Endodermal cell (in vitro differentiated cells): Measurements from ENCODE around the gene MOXD1. TPM values are rescaled to one million over a fixed set of nuclear protein-coding genes. Genes with fewer than 3 reads are reported as not detected.
"Not testable (repeated sequence)": the region's sequence is repeated elsewhere in the genome, so short reads cannot be mapped to it uniquely, and the experiment has no call there.

Experiments
- DNase-seq: peaks from one replicate; pipeline ENCODE4 v3.0.0-alpha.2; 2017
- H3K27ac ChIP-seq: 2 replicates; pipeline ENCODE4 v1.5.1; 2013; ENCODE audit warnings: mild to moderate bottlenecking, low read depth, low read length, moderate library complexity
- H3K27me3 ChIP-seq: 2 replicates; pipeline ENCODE4 v1.6.1; 2013; ENCODE audit warnings: mild to moderate bottlenecking, low read length, moderate library complexity; ENCODE audit not compliant: insufficient read depth, control insufficient read depth, poor library complexity, severe bottlenecking
- H3K36me3 ChIP-seq: 2 replicates; pipeline ENCODE4 v1.7.0; 2013; ENCODE audit warnings: mild to moderate bottlenecking, low read length, moderate library complexity; ENCODE audit not compliant: control insufficient read depth, insufficient read depth
- H3K4me1 ChIP-seq: one replicate; pipeline ENCODE4 v1.7.0; 2013; ENCODE audit warnings: low read length; ENCODE audit not compliant: control insufficient read depth, insufficient read depth
- H3K4me3 ChIP-seq: 2 replicates; pipeline ENCODE4 v1.5.1; 2013; ENCODE audit warnings: mild to moderate bottlenecking, low read length, moderate library complexity
- H3K9ac ChIP-seq: 2 replicates; pipeline ENCODE4 v1.6.1; 2013; ENCODE audit warnings: mild to moderate bottlenecking, low read length, moderate library complexity; ENCODE audit not compliant: poor library complexity, severe bottlenecking; ENCODE audit errors: extremely low read depth
- H3K9me3 ChIP-seq: 2 replicates; pipeline ENCODE4 v1.6.1; 2013; ENCODE audit warnings: mild to moderate bottlenecking, low read length, moderate library complexity; ENCODE audit not compliant: control insufficient read depth
- H3K27ac Mint-ChIP-seq: 2 replicates; pipeline ENCODE4 v1.8.0; 2020; ENCODE audit warnings: mixed read lengths
- H3K27me3 Mint-ChIP-seq: 2 replicates; pipeline ENCODE4 v1.8.0; 2021; ENCODE audit warnings: mild to moderate bottlenecking, mixed read lengths; ENCODE audit not compliant: insufficient read depth
- H3K36me3 Mint-ChIP-seq: 2 replicates; pipeline ENCODE4 v1.8.0; 2020; ENCODE audit warnings: low read depth, mixed read lengths
- H3K4me1 Mint-ChIP-seq: 2 replicates; pipeline ENCODE4 v1.8.0; 2020; ENCODE audit warnings: mixed read lengths
- H3K4me3 Mint-ChIP-seq: 2 replicates; pipeline ENCODE4 v1.8.0; 2020; ENCODE audit warnings: mild to moderate bottlenecking, moderate library complexity, mixed read lengths
- H3K9me3 Mint-ChIP-seq: 2 replicates; pipeline ENCODE4 v1.8.0; 2020; ENCODE audit warnings: mild to moderate bottlenecking, mixed read lengths
- CTCF ChIP-seq: fragments of 200-600 bp; sonication (generic); conservative IDR thresholded peaks from 2 replicates; pipeline ENCODE4 v1.5.0; 2021; ENCODE audit warnings: antibody characterized with exemption, mild to moderate bottlenecking
- WGBS, 2 experiments: methylation state at CpG; one replicate each; pipeline versions ENCODE4 v1.1.5 to v1.1.7; 2013; ENCODE audit warnings: missing lambda C conversion rate in 2 of 2, mixed read lengths in 1 of 2; ENCODE audit not compliant: insufficient coverage in 1 of 2, insufficient read length in 1 of 2; 5-methylcytosine and 5-hydroxymethylcytosine counted together
- total RNA-seq, 2 donors: library from RNA; stranded (reverse); fragmentation: NEBNext Ultra II Directional in 1 of 2; extraction: Animal tissue kit (Norgen Biotek cat#: 25700) in 1 of 2; gene quantifications; 2 replicates in 1 of 2; 3 replicates in 1 of 2; pipeline ENCODE4 v1.2.1, GENCODE V29; 2021

Gene MOXD1
- total RNA-seq, 2 donors from 2014 or later = 1.3 to 3.2 TPM

- H3K27ac ChIP-seq = no peak overlapping the region
- WGBS, 2 experiments = no CpG with 5 or more reads among the region's 1 CpG
- Mint-ChIP-seq H3K27ac (no peak overlapping the region), H3K36me3 (no peaks in the 10 kb centered on the region), H3K9me3 (peaks cover 5% of the 10 kb centered on the region), H3K4me3 (no peak overlapping the region), H3K4me1 (peaks cover 3% of the 10 kb centered on the region), H3K27me3 (no peaks in the 10 kb centered on the region)
- H3K27me3 ChIP-seq = no peaks in the 10 kb centered on the region
- H3K4me1 ChIP-seq = no peaks in the 10 kb centered on the region
- H3K4me3 ChIP-seq = no peak overlapping the region
- DNase-seq = no peak
- peaks cover 3% of the 10 kb centered on the region for H3K9me3 ChIP-seq
- no peaks in the 10 kb centered on the region for H3K36me3 ChIP-seq
- TF ChIP-seq CTCF = no peak
- H3K9ac ChIP-seq = no peak overlapping the region
These were observed 84.3 kb downstream of the MOXD1 start for GRCh38 chr6:132316970-132317369.

GRCh38 chr6:132314432-132314831 is 86.8 kb downstream of the MOXD1 start:
- H3K9ac ChIP-seq = no peak overlapping the region
- Mint-ChIP-seq H3K27ac (no peak overlapping the region), H3K4me3 (no peak overlapping the region), H3K27me3 (no peaks in the 10 kb centered on the region), H3K9me3 (peaks cover 5% of the 10 kb centered on the region), H3K36me3 (no peaks in the 10 kb centered on the region), H3K4me1 (peaks cover 3% of the 10 kb centered on the region)
- H3K36me3 ChIP-seq = no peaks in the 10 kb centered on the region
- no peak overlapping the region for H3K4me3 ChIP-seq
- no peak for DNase-seq
- TF ChIP-seq CTCF = no peak
- H3K27me3 ChIP-seq = no peaks in the 10 kb centered on the region
- H3K27ac ChIP-seq = no peak overlapping the region
- 74 to 79% methylated on average over 3 of the region's 3 CpGs for WGBS, 2 experiments
- peaks cover 3% of the 10 kb centered on the region for H3K9me3 ChIP-seq
- no peaks in the 10 kb centered on the region for H3K4me1 ChIP-seq

- TF ChIP-seq CTCF = no peak
- Histone ChIP-seq H3K4me3 (no peak overlapping the region), H3K27ac (no peak overlapping the region), H3K36me3 (no peaks in the 10 kb centered on the region), H3K9me3 (no peaks in the 10 kb centered on the region), H3K27me3 (no peaks in the 10 kb centered on the region), H3K9ac (no peak overlapping the region), H3K4me1 (no peaks in the 10 kb centered on the region)
- Mint-ChIP-seq H3K4me1 (peaks cover 3% of the 10 kb centered on the region), H3K9me3 (peaks cover 4% of the 10 kb centered on the region), H3K36me3 (no peaks in the 10 kb centered on the region), H3K4me3 (no peak overlapping the region), H3K27ac (no peak overlapping the region), H3K27me3 (peaks cover 5% of the 10 kb centered on the region)
- no peak for DNase-seq
- WGBS, 2 experiments = 80% methylated on average over 1 of the region's 2 CpGs; no CpG with 5 or more reads in 1 of the 2 experiments
These were observed 90.4 kb downstream of the MOXD1 start for GRCh38 chr6:132310921-132311320.

- H3K4me1 Mint-ChIP-seq, H3K4me3 Mint-ChIP-seq, H3K27me3 ChIP-seq, H3K27me3 Mint-ChIP-seq, H3K9me3 ChIP-seq, H3K9ac ChIP-seq, H3K4me1 ChIP-seq, DNase-seq, H3K36me3 ChIP-seq, H3K27ac ChIP-seq, H3K36me3 Mint-ChIP-seq, H3K9me3 Mint-ChIP-seq, H3K27ac Mint-ChIP-seq, H3K4me3 ChIP-seq: not testable (repeated sequence)
- WGBS, 2 experiments = 95 to 99% methylated on average over 3 to 4 of the region's 4 CpGs
These were observed 91.1 kb downstream of the MOXD1 start for GRCh38 chr6:132310151-132310550.
